MCF 10A (cell line): Measurements from ENCODE around the gene RCE1. TPM values are rescaled to one million over a fixed set of nuclear protein-coding genes. Genes with fewer than 3 reads are reported as not detected.

Experiments
- BruUV-seq: library from RNA; stranded (reverse); fragments of 400-500 nt; replicated peaks from 2 replicates; lab custom pipeline; 2021; lab: Mats Ljungman, UMichigan
- CTCF ChIA-PET: fragments of 300-600 bp; sonication (Branson Sonifier 250); formaldehyde crosslinking; extraction: SDS; loops from one replicate; lab custom pipeline; 2021; ENCODE audit warnings: antibody characterized with exemption, inconsistent platforms; lab: Yijun Ruan, JAX
- POLR2A ChIA-PET: fragments of 300-600, 350-650 bp; sonication (Branson Sonifier 250); formaldehyde crosslinking; extraction: SDS; loops from one replicate; lab custom pipeline; 2020; ENCODE audit warnings: antibody characterized with exemption, inconsistent platforms; lab: Yijun Ruan, JAX
- DNase-seq: peaks from one replicate; pipeline ENCODE4 v3.0.0-alpha.2; 2018; ENCODE audit not compliant: unreplicated experiment
- H3K27ac Mint-ChIP-seq: one replicate; pipeline ENCODE4 v1.8.0; 2022; ENCODE audit warnings: mild to moderate bottlenecking, low read depth, mixed read lengths; ENCODE audit not compliant: unreplicated experiment
- H3K27me3 Mint-ChIP-seq: one replicate; pipeline ENCODE4 v1.8.0; 2022; ENCODE audit warnings: mixed read lengths; ENCODE audit not compliant: insufficient read depth, unreplicated experiment
- H3K36me3 Mint-ChIP-seq: one replicate; pipeline ENCODE4 v1.8.0; 2022; ENCODE audit warnings: mild to moderate bottlenecking, moderate library complexity, mixed read lengths; ENCODE audit not compliant: insufficient read depth, unreplicated experiment
- H3K4me1 Mint-ChIP-seq: one replicate; pipeline ENCODE4 v1.8.0; 2022; ENCODE audit warnings: mixed read lengths; ENCODE audit not compliant: insufficient read depth, unreplicated experiment
- H3K4me3 Mint-ChIP-seq: one replicate; pipeline ENCODE4 v1.8.0; 2022; ENCODE audit warnings: mild to moderate bottlenecking, moderate library complexity, mixed read lengths; ENCODE audit not compliant: unreplicated experiment
- H3K9me3 Mint-ChIP-seq: one replicate; pipeline ENCODE4 v1.8.0; 2022; ENCODE audit warnings: mixed read lengths; ENCODE audit not compliant: unreplicated experiment
- intact Hi-C: fragments of 100-400 bp; cut with micrococcal nuclease; formaldehyde crosslinking; loops from 2 replicates; pipeline ENCODE4 v1.14.1; 2022
- total RNA-seq: library from RNA; stranded (reverse); gene quantifications from 2 replicates; pipeline ENCODE4 v1.2.3, GENCODE V29; 2022
- TF ChIP-seq, protein P1 (sequence below): fragments of 200-600 bp; IDR thresholded peaks from one replicate; pipeline ENCODE4 v1.8.0; 2022; ENCODE audit warnings: antibody characterized with exemption, mild to moderate bottlenecking; ENCODE audit not compliant: unreplicated experiment

RCE1 gene
- total RNA-seq, 1 experiment from 2014 or later = 23.3 TPM

DNA sequence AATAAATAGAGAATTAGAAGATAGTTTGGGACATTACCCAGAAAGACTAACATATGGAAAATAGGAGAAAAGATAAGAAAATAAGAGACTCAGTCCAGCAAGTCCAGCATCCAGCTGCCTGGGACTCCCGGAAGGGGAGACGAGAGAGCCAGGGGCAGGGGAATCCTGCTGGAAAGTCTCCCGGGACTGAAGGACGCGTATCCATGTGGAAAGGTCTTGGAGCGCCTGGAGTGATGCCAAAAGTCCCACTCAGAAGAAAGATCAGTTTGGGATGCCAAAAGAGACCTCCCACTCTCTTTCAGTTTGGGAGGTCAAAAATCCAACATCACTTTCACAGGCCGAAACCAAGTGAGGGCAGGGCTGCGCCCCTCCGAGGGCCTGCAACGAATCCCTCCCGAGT is 44.3 kb downstream of the RCE1 start:
- CTCF ChIA-PET = interaction anchor here (0.5 kb wide), 1 partner anchor 34 kb away, joined by 3 read pairs; no protein-coding TSS in a partner anchor
- Mint-ChIP-seq H3K4me1 (peaks cover 31% of the 10 kb centered on the region), H3K36me3 (peaks cover 13% of the 10 kb centered on the region), H3K4me3 (no peak overlapping the region), H3K9me3 (no peaks in the 10 kb centered on the region), H3K27me3 (no peaks in the 10 kb centered on the region), H3K27ac (no peak overlapping the region)
- intact Hi-C loops = no loop called here
- no TSS peak for BruUV-seq
- no peak for DNase-seq
- POLR2A ChIA-PET = interaction anchor here (1.2 to 1.5 kb wide), 2 partner anchors 47 to 71 kb away, joined by 3 to 4 read pairs; partner anchors contain the start of gene PC
- TF ChIP-seq, protein P1, sequence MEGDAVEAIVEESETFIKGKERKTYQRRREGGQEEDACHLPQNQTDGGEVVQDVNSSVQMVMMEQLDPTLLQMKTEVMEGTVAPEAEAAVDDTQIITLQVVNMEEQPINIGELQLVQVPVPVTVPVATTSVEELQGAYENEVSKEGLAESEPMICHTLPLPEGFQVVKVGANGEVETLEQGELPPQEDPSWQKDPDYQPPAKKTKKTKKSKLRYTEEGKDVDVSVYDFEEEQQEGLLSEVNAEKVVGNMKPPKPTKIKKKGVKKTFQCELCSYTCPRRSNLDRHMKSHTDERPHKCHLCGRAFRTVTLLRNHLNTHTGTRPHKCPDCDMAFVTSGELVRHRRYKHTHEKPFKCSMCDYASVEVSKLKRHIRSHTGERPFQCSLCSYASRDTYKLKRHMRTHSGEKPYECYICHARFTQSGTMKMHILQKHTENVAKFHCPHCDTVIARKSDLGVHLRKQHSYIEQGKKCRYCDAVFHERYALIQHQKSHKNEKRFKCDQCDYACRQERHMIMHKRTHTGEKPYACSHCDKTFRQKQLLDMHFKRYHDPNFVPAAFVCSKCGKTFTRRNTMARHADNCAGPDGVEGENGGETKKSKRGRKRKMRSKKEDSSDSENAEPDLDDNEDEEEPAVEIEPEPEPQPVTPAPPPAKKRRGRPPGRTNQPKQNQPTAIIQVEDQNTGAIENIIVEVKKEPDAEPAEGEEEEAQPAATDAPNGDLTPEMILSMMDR = no peak

GRCh38 chr11:66888282-66888681 is 45.0 kb downstream of the RCE1 start:
- intact Hi-C loops = no loop called here
- ChIA-PET POLR2A (interaction anchor here (0.9 kb wide), 1 partner anchor 44 kb away, joined by 3 read pairs; no protein-coding TSS in a partner anchor), CTCF (no interaction called here)
- Mint-ChIP-seq H3K9me3 (no peaks in the 10 kb centered on the region), H3K4me3 (no peak overlapping the region), H3K4me1 (peaks cover 26% of the 10 kb centered on the region), H3K36me3 (peaks cover 11% of the 10 kb centered on the region), H3K27ac (peak overlapping the region; percentile 59), H3K27me3 (no peaks in the 10 kb centered on the region)
- TF ChIP-seq, protein P1 = no peak
- BruUV-seq = no TSS peak
- DNase-seq = no peak

GRCh38 chr11:66889960-66890359 is 46.7 kb downstream of the RCE1 start:
- POLR2A ChIA-PET = interaction anchor here (0.7 kb wide), 1 partner anchor 78 kb away, joined by 3 read pairs; no protein-coding TSS in a partner anchor
- BruUV-seq = no TSS peak
- no peak overlapping the region for H3K4me3 Mint-ChIP-seq
- H3K4me1 Mint-ChIP-seq = peaks cover 33% of the 10 kb centered on the region
- no peaks in the 10 kb centered on the region for H3K27me3 Mint-ChIP-seq
- H3K27ac Mint-ChIP-seq = no peak overlapping the region
- TF ChIP-seq, protein P1 = no peak
- H3K9me3 Mint-ChIP-seq = no peaks in the 10 kb centered on the region
- H3K36me3 Mint-ChIP-seq = peaks cover 7% of the 10 kb centered on the region
- intact Hi-C loops = loop anchor here (5.0 kb wide), 1 partner anchor 67 kb away; the partner anchor contains the start of gene PC
- CTCF ChIA-PET = no interaction called here
- no peak for DNase-seq

DNA sequence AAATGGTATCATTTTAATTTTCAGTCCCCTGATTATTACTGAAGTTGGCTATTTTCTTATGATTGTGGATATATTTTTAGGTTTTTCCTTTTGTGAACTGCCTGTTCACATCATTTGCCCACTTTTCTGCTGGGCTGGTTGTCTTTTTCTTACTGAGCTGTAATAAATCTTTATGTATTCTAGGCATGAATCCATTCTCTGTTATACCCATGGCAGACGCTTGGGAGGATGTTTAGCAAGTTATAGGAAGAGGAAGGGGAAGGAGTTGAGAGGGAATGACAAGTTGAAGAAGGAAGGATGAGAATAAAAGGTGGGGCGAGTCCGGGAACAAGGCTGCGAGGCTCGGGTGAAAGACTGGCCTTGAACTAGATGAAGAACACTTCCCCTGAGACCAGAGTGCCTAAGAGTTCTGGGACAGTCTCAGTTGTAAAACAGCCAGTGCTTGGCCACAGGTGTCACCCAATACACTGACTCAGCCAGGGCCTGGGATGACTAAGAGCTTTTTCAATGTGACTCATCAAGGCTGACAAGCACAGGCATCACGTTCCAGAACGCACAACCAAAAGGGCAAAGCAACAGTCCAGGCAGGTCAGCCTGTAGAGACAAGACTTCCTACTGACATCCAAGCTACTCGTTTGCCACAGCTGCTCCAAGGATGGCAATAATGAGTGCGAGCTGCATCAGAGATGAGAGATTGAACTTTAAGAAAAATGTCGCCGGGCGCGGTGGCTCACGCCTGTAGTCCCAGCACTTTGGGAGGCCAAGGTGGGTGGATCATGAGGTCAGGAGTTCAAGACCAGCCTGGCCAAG is 48.8 kb downstream of the RCE1 start:
- POLR2A ChIA-PET = interaction anchor here (1.0 to 4.0 kb wide), 12 partner anchors 10 to 163 kb away, joined by 3 to 46 read pairs (median 6); partner anchors contain the start of genes PC and SYT12

More for the DNA sequence above, 48.8 kb downstream of the RCE1 start:
- CTCF ChIA-PET = interaction anchor here (0.6 to 1.5 kb wide), 4 partner anchors 11 to 491 kb away, joined by 3 to 8 read pairs (median 4); no protein-coding TSS in a partner anchor
- Mint-ChIP-seq H3K27ac (peak overlapping the region; percentile 92), H3K9me3 (no peaks in the 10 kb centered on the region), H3K4me1 (peaks cover 23% of the 10 kb centered on the region), H3K36me3 (peaks cover 7% of the 10 kb centered on the region), H3K27me3 (no peaks in the 10 kb centered on the region), H3K4me3 (peak overlapping the region; percentile 61)
- BruUV-seq = no TSS peak
- TF ChIP-seq, protein P1 = no peak
- peak; percentile 98 for DNase-seq
- intact Hi-C loops = loop anchor here (5.0 kb wide), 1 partner anchor 65 kb away; the partner anchor contains the start of gene PC
